Sigmoid colon (tissue), 7 donors: ENCODE results near the gene TSG101. TPM values are rescaled to one million over a fixed set of nuclear protein-coding genes. Genes with fewer than 3 reads are reported as not detected.

Experiments used
- DNase-seq: peaks from one replicate; pipeline ENCODE4 v3.0.0-alpha.2; 2019
- H3K27ac ChIP-seq, 4 donors: fragments of 200-600 bp; sonication (generic); one replicate each; pipeline ENCODE4 v1.5.1; 2016 to 2019; ENCODE audit warnings: mild to moderate bottlenecking in 1 of 4
- H3K27me3 ChIP-seq, 3 donors: fragments of 200-600 bp; sonication (generic); one replicate each; pipeline ENCODE4 v1.5.1; 2019; ENCODE audit warnings: mild to moderate bottlenecking in 1 of 3
- H3K36me3 ChIP-seq, 4 donors: fragments of 200-600 bp; sonication (generic); one replicate each; pipeline ENCODE4 v1.5.1; 2016 to 2019
- H3K4me1 ChIP-seq, 4 donors: fragments of 200-600 bp; sonication (generic); one replicate each; pipeline ENCODE4 v1.5.1; 2017 to 2019
- H3K4me3 ChIP-seq, 4 donors: fragments of 200-600 bp; sonication (generic); one replicate each; pipeline ENCODE4 v1.5.1; 2017 to 2019; ENCODE audit warnings: mild to moderate bottlenecking in 2 of 4, moderate library complexity in 1 of 4
- H3K9me3 ChIP-seq, 4 donors: fragments of 200-600 bp in 3 of 4; sonication (generic) in 3 of 4; one replicate each; pipeline versions ENCODE4 v1.5.1 to v1.6.1; 2013 to 2019
- EP300 ChIP-seq, 4 donors: sonication (generic); formaldehyde crosslinking; IDR thresholded peaks; one replicate each; pipeline ENCODE4 v1.6.1; 2017; ENCODE audit warnings: antibody characterized with exemption in 4 of 4
- POLR2A ChIP-seq, 2 donors: fragments of 450-650 bp; IDR thresholded peaks; one replicate each; pipeline ENCODE4 v1.6.1; 2016; ENCODE audit warnings: antibody characterized with exemption in 2 of 2, mild to moderate bottlenecking in 2 of 2, moderate library complexity in 2 of 2
- POLR2AphosphoS5 ChIP-seq, 4 donors: sonication (generic); formaldehyde crosslinking; IDR thresholded peaks; one replicate each; pipeline ENCODE4 v1.6.1; 2017; ENCODE audit warnings: antibody characterized with exemption in 4 of 4
- WGBS, 2 donors: extraction: QIAGEN DNeasy Blood & Tissue Kit; methylation state at CpG; one replicate each; pipeline ENCODE4 v1.1.7; 2013; 5-methylcytosine and 5-hydroxymethylcytosine counted together
- intact Hi-C: fragments of 100-400 bp; cut with DNase I; formaldehyde crosslinking; loops from one replicate; pipeline ENCODE4 v1.15.1; 2023
- polyA plus RNA-seq, 3 donors: library from polyadenylated mRNA; stranded (reverse); fragments of 200-250 nt; gene quantifications; one replicate each; pipeline ENCODE4 v1.2.3, GENCODE V29; 2013
- total RNA-seq, 4 donors: library from RNA; depleted of rRNA; stranded (reverse); fragments of >200 nt; gene quantifications; one replicate each; pipeline ENCODE4 v1.1.0, GENCODE V29; 2016
- TF ChIP-seq, protein P1 (sequence below), 4 experiments: fragments of 450-650 bp in 3 of 4; fragments of 200-600 bp in 1 of 4; IDR thresholded peaks; one replicate each; pipeline ENCODE4 v1.5.1; 2016 to 2019; ENCODE audit warnings: antibody characterized with exemption in 4 of 4, mild to moderate bottlenecking in 3 of 4, moderate library complexity in 2 of 4
- donor health status: healthy with polysubstance abuse.
- donor health status: Bipolar disorder and iron deficiency.
- donor health status: healthy.

The TSG101 gene
- total and polyA plus RNA-seq, 7 donors: 55.7 to 103 (median 90.7) TPM

DNA sequence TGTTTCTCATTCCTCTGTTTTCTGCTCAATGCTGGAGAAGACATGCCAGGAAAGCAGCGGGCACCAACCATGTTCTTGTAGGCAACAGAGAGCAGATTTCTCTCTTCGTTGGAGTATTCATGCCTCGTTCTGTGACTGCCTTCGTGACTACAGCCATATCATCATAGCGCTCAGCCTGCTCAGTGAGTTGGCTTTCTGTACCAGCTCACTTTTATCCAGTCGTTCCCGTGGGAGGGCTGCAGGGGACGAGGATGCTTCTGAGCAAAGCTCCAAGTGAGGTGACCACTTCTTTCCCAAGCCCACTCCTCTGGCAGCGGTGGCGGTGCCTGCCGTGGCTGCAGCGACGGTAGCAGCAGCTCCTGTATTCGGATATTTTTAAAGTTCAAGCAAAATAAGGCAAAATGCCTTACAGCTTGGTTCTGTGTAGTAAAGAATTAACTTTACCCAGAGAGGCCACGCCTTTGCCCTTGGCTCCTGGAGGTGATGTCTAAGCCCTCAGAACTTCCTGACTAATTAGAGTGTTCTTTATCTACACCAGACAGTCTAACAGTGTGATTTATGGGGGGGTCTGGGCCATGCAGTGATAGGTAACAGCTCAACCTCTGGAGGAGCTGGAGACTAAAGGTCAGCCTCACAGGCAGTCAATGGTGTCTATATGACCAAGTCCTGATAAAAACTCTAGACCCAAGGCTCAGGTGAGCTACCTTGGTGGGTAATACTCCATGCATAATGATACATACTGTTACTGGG lies 35.8 kb downstream of the TSG101 start:
- H3K36me3 ChIP-seq: peaks cover 3 to 65% (median 11%) of the 10 kb centered on the region in 4 donors
- no peak overlapping the region for H3K27ac ChIP-seq
- no peaks in the 10 kb centered on the region for H3K9me3 ChIP-seq
- TF ChIP-seq, protein P1, sequence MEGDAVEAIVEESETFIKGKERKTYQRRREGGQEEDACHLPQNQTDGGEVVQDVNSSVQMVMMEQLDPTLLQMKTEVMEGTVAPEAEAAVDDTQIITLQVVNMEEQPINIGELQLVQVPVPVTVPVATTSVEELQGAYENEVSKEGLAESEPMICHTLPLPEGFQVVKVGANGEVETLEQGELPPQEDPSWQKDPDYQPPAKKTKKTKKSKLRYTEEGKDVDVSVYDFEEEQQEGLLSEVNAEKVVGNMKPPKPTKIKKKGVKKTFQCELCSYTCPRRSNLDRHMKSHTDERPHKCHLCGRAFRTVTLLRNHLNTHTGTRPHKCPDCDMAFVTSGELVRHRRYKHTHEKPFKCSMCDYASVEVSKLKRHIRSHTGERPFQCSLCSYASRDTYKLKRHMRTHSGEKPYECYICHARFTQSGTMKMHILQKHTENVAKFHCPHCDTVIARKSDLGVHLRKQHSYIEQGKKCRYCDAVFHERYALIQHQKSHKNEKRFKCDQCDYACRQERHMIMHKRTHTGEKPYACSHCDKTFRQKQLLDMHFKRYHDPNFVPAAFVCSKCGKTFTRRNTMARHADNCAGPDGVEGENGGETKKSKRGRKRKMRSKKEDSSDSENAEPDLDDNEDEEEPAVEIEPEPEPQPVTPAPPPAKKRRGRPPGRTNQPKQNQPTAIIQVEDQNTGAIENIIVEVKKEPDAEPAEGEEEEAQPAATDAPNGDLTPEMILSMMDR (IDR thresholded peaks at IDR 0.05): no peak
- TF ChIP-seq POLR2AphosphoS5 (IDR thresholded peaks at IDR 0.05): no peak
- no peak for TF ChIP-seq EP300 (IDR thresholded peaks at IDR 0.05)
- no peaks in the 10 kb centered on the region for H3K4me1 ChIP-seq
- H3K4me3 ChIP-seq: no peak overlapping the region
- DNase-seq: no peak
- no peaks in the 10 kb centered on the region for H3K27me3 ChIP-seq
- intact Hi-C loops: no loop called here
- 88 to 89% methylated on average over 15 of the region's 15 CpGs for WGBS, 2 donors

DNA sequence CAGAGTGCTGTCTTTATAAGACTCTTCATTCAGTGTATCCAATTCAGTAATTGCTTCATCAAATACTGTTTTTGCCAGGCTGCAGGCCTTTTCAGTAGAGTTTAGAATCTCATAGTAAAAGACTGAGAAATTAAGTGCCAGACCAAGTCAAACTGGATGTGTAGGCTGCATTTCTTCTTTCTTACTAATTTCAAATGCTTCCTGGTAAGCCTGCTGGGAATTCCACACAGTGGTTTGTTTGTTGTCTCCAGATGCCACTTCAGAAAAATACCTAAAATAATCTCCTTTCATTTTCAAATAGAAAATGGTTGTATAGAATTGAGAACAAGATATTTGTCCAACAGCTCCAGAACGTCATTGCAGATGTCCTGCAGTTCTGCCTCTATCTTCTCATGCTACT lies 36.4 kb downstream of the TSG101 start:
- no peak for DNase-seq
- intact Hi-C loops: no loop called here
- H3K4me1 ChIP-seq: no peaks in the 10 kb centered on the region
- H3K36me3 ChIP-seq: peaks cover 3 to 70% (median 11%) of the 10 kb centered on the region in 4 donors
- H3K27ac ChIP-seq: no peak overlapping the region
- no peak overlapping the region for H3K4me3 ChIP-seq
- H3K27me3 ChIP-seq: no peaks in the 10 kb centered on the region
- H3K9me3 ChIP-seq: no peaks in the 10 kb centered on the region
- no peak for TF ChIP-seq POLR2A (IDR thresholded peaks at IDR 0.05)
- no peak for TF ChIP-seq EP300 (IDR thresholded peaks at IDR 0.05)
- TF ChIP-seq POLR2AphosphoS5 (IDR thresholded peaks at IDR 0.05): no peak
- TF ChIP-seq, protein P1 (IDR thresholded peaks at IDR 0.05): no peak
- 83 to 88% methylated on average over 1 of the region's 1 CpG for WGBS, 2 donors

DNA sequence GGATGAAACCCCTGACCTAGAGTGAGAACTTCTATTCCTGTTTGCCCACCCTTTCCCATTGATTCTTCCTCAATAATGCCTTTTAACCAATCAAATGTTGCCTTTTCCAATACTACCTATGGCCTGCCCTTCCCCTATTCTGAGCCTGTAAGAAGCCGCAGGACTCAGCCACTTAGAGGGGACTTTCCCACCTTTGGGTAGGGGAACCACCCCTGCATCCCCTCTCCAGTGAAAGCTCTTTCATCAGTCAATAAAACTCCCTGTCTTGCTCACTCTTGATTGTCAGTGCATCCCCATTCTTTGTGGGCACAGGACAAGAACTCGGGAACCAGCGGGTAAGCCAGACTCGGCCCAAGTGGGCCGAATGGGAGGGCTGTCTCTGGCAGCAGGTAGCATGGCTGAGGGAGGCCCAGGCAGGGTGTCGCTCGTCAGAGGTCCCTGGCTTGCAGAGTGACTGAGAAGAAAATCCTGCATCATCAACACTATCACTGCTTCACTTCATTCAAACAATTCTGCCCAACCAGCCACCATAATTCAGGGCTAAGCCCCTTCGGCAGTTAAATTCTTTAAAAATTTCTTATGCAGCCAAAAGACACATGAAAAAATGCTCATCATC lies 40.7 kb downstream of the TSG101 start:
- 89 to 93% methylated on average over 8 of the region's 8 CpGs for WGBS, 2 donors
- Histone ChIP-seq H3K4me3 (no peak overlapping the region), H3K36me3 (peaks cover 7 to 73% (median 30%) of the 10 kb centered on the region in 4 donors), H3K27me3 (no peaks in the 10 kb centered on the region), H3K4me1 (no peaks in the 10 kb centered on the region), H3K9me3 (no peaks in the 10 kb centered on the region), H3K27ac (no peak overlapping the region)
- intact Hi-C loops: no loop called here
- DNase-seq: no peak
- TF ChIP-seq POLR2A (IDR thresholded peaks at IDR 0.05): no peak

DNA sequence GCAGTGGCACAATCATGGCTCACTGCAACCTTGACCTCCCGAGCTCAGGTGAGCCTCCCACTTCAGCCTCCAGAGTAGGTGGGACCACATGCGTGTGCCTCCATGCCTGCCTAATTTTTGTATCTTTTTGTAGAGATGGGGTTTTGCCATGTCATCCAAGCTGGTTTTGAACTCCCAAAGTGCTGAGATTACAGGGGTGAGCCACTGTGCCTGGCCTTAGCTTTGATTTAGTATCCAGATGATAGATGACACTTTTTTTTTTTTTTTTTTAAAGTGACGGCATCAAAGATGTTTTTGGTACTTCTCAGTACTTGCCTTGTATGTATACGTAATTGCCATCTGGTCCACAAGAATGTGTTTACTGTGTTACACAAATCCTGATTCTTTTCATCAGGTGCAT lies 47.7 kb downstream of the TSG101 start:
- H3K27me3 ChIP-seq: no peaks in the 10 kb centered on the region
- TF ChIP-seq POLR2AphosphoS5 (IDR thresholded peaks at IDR 0.05) (no peak), EP300 (IDR thresholded peaks at IDR 0.05) (no peak), POLR2A (IDR thresholded peaks at IDR 0.05) (no peak)
- TF ChIP-seq, protein P1 (IDR thresholded peaks at IDR 0.05): no peak
- WGBS, 2 donors: 97% methylated on average over 4 of the region's 4 CpGs
- intact Hi-C loops: no loop called here
- H3K4me1 ChIP-seq: no peaks in the 10 kb centered on the region
- H3K27ac ChIP-seq: no peak overlapping the region
- no peaks in the 10 kb centered on the region for H3K9me3 ChIP-seq
- DNase-seq: no peak
- H3K36me3 ChIP-seq: peaks cover 17 to 90% (median 54%) of the 10 kb centered on the region in 4 donors
- no peak overlapping the region for H3K4me3 ChIP-seq

DNA sequence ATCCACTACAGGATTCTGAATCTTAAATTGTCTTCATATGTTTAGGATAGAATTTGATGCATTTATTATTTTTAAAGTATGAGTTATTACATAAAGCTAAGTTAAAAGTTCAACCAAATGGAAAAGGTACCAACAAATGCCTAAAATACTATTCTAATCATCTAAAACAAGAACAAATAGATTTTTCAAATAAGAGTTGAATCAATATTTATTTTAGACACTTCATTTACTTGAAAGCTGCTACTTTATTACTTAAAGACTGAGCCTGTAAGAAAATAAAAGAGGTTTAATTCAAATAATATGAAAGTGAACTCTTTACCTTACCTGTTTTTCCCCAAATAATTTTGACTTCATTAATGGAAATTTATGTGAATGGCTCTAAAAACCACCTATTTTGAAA lies 54.2 kb downstream of the TSG101 start:
- no peak overlapping the region for H3K4me3 ChIP-seq
- H3K27ac ChIP-seq: no peak overlapping the region
- no peaks in the 10 kb centered on the region for H3K27me3 ChIP-seq
- DNase-seq: no peak
- no peak for TF ChIP-seq POLR2A (IDR thresholded peaks at IDR 0.05)
- TF ChIP-seq POLR2AphosphoS5 (IDR thresholded peaks at IDR 0.05): no peak
- TF ChIP-seq, protein P1 (IDR thresholded peaks at IDR 0.05): no peak
- no peak for TF ChIP-seq EP300 (IDR thresholded peaks at IDR 0.05)
- H3K36me3 ChIP-seq: peaks cover 0 to 43% (median 9%) of the 10 kb centered on the region in 4 donors
- no peaks in the 10 kb centered on the region for H3K9me3 ChIP-seq
- no peaks in the 10 kb centered on the region for H3K4me1 ChIP-seq
- intact Hi-C loops: no loop called here
